Stimulated activated CD8-positive, alpha-beta memory T cell treated with anti-CD3 and anti-CD28 coated beads, Interleukin-12 subunit alpha, Interleukin-12 subunit beta, amount 100 ng/mL, for 1 hour (primary cell): Measurements from ENCODE around the gene COL23A1.

Experiments
- DNase-seq: peaks from one replicate; pipeline ENCODE4 v3.0.0-alpha.2; 2020; ENCODE audit warnings: low read depth

COL23A1 gene

DNA sequence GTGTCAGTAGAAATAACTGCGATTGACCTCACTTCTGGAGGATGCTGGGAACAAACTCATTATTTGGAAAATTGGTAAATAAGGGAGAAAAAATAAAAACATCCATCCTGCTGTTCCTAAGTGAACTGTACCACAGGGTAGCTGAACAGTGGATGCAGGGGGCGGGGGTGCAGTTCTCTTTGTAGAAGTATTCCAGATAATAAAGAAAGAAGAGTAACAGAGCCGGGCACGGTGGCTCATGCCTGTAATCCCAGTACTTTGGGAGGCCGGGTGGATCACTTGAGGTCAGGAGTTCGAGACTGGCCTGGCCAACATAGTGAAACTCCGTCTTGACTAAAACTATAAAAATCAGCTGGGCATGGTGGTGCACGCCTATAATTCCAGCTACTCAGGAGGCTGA is 132.1 kb downstream of the COL23A1 start:
- no peak for DNase-seq

DNA sequence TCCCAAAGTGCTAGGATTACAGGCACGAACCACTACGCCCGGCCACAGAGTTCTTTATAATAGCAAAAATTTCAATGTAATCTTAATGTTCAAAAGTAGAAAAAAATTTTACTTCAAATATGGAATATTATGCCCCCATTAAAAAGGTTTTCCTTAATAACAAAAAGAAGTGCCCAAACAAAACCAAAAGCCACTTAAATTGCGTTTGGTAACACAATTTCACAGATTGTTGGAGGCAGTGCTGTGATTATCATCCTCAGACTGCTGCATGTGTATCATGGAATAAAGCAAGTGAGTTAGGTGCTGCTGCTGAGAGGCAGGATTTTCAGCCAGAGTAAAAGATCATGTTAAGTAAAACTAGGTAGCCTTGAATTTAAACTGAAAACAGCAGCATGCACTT is 132.7 kb downstream of the COL23A1 start:
- no peak for DNase-seq

DNA sequence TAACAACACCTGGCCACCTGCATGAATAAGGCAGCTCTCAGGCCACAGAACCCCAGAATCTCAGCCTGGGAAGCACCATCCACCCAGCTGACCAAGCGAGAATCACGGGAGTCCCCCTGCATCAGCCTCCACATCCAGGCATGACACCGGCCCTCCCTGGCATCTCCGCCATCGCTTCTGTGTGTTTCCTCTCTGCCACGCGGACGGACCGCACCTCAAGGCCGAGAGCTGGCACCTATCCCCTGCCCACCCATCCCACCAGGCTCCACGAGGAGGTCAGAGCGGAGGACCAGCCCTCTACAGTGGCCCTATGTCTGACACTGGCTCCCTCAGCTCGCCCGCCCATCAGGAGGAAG is 134.7 kb downstream of the COL23A1 start:
- no peak for DNase-seq

DNA sequence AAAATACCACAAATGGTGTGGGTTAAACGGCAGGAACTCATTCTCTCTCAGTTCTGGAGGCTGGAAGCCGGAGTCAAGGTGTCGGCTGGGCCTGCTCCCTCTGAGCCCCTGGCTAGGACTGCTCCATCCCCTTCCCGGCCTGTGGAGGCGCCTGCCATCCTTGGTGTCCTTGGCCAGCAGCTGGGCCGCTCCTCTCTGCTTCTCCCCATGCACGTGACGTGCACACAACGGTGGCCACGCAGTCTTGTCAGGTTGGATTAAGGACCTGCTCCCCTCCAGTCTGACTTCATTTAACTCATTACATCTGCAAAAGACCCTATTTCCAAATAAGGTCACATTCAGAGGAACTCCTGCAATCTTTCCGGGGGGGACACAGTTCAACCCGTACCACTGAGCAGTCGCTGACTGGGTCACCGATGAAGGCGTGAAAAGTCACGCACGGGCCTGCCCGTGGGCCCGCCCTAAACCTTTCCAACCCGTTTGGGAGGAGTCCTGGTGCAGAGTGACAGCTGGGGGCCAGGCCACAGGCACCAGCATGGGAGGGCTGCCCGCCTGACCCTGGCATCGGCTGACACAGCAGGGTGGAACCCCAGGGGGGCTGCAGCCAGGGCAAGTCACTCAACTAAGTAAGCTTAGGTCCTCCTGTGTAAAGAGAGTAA is 135.2 kb downstream of the COL23A1 start:
- no peak for DNase-seq

DNA sequence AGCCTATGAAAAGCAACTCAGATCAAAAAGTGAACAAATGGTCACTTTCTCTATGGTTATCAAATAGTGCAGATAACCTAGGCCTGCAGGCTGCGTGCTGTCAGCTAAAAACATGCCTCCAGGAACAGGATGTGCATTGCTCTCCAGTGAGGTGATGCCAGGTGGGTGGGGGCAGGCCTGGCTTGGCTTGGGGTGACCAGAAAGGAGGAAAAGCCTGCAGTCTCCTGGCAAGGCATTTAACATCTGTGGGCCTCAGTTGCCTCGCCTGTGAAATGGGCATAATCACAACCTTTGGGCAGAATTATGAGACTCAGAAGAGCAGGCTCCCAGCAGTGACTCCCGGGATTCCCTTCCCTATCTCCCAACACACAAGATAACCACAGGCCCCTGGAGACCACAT is 135.9 kb downstream of the COL23A1 start:
- DNase-seq: no peak

DNA sequence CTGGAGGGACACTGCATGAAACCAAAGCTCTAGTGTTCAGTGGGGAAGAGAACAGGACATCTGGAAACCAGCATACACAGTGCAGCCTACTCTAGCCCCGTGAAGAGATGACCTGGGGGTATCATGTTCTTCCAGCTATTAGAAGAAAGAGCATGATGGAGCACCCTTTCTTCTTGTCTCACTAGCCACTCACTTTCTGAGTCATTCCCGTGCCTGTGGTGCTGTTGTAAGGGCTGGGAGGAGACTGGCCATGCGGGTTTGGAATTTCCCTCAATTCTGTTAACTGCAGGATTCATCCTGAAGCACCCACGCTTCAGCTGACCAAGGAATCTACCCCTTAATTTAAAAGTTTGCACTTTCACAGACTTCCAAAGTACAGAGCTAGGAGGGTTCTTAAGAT is 137.0 kb downstream of the COL23A1 start:
- no peak for DNase-seq

DNA sequence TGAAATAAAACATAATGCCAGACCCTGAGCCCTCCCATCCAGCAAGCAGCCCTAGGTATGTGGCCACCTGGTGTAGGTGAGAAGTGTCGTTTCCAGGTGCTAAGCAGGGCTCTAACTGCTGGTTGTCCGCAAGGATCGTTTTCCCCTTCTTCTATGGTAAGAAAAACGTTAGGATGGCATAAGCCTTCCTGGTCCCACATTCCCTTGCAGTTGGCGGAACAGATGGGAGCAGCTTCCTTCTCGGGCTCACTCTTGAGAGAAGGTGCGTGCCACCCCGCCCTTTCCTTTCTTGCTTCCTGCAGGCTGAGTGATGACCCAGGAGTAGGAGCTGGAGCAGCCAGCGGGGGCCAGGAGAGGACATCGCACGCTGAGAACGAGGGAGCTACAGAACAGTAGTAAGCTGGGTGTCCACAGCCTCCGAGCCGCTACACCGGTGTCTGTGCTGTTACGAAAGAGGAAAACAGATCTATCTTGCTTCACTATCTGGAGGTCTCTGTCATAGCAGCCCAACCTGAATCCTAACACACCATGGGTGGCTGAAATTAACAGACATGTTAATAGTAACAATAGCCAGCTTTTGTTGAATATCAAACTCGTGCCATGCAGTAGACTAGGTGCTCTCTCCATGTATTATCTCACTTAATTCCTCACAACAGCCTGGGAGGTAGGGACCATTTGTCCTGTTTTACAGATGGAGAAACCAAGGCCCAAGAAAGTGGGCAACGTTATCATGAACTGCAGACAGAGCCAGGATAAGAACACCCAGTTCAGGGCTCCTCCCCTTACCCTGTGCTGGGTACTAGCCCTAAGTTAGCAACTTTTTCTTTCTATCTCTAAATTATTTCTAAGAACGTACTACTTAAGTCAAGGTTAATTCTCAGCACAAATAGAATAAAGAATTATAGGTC is 139.8 kb downstream of the COL23A1 start:
- DNase-seq: no peak

DNA sequence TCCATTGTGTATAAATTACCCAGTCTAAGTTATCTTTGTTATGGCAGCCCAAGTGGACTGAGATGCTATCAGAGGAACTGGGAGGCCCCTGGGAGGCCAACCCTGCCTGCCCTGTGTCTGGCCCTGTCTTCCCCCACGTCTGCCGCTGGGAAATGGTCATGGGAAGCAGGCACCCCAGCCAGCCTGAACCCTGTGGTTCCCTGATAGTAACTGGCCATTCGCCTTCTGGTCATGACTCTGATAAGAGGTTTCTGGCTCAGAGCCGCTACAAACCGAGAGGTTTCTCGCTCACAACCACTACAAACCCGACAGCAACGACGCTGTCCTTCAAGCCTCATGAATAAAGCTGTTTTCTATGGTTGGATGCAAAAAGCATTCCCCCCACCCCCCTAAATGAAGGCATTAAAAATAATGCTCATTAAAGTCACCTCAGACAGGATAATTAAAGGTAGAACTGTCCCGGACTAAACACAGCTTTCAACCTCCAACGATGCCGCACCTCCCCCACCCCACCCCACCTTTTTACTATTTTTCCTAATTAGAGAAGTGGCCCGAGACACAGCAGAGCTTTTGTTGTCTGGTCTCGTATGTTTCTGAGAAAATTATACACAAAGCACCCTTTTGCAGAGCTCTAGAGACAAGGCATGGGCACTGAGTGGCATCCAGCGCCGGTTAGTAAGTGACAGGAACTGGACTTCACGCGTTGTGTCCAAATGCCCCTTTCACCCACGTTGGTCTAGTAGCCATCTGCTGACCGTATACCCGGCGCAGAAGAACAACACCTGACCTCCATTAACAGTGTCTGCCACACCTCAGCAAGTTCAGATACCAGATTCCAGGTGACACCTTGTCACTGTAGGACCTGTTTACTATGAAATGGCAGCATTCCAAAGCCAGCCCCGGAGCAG is 140.8 kb downstream of the COL23A1 start:
- no peak for DNase-seq

DNA sequence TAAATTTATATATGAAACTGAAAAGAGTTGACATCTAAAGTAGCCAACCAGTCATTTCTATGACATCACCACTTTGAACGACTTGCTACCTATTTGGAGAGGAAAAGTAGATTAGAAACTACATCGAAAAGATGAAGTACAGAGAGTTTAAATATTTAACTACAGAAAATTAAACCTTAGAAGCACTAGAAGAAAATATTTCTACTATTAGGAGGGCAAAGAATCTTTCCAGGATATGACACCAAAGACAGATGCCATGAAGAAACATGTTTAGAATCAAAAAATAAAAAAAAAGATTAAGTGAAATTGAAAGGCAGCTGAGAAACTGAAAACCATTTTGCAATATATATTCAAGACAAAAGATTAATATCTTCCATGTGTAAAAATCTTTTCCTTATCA is 144.7 kb downstream of the COL23A1 start:
- DNase-seq: no peak

DNA sequence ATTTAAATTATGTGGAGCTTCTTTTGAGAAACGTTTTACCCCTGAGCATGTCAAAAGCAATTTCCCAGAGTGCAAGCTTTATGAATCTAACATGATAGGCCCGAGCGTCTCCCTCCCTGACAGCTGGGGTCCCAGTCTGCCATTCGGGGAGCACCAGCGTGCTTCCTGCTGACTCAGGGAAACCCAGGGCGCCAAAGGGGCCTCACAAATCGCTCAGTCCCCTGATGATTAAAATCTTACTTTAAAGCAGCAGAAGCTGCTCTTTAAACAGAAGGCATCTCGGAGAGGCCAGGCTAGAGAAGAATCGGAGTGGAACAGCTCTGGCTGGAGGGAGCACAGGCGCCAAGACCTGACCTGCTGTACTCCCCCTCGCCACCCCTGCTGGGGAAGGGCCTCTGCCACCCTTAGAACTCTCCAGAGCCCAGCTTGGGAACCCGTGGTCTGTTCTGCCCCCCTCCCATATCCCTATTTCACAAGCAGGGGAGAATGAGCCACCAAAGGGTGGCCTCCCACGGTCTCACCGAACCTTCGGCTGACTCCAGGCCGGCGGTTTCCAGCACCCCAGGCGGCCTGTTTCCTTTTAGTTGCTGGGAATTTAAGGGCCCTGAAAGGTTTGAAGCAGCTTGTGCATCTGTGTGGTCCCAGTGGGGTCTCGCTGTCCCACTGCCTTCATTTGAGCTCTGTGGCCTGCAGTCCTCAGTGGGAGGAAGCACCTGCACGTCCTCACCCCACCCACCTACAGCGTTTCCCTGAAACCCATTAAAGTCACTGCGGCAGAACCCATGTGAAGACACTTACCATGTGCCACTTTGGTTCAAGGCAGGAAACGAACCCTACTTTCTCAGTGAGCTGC is 147.6 kb downstream of the COL23A1 start:
- no peak for DNase-seq

DNA sequence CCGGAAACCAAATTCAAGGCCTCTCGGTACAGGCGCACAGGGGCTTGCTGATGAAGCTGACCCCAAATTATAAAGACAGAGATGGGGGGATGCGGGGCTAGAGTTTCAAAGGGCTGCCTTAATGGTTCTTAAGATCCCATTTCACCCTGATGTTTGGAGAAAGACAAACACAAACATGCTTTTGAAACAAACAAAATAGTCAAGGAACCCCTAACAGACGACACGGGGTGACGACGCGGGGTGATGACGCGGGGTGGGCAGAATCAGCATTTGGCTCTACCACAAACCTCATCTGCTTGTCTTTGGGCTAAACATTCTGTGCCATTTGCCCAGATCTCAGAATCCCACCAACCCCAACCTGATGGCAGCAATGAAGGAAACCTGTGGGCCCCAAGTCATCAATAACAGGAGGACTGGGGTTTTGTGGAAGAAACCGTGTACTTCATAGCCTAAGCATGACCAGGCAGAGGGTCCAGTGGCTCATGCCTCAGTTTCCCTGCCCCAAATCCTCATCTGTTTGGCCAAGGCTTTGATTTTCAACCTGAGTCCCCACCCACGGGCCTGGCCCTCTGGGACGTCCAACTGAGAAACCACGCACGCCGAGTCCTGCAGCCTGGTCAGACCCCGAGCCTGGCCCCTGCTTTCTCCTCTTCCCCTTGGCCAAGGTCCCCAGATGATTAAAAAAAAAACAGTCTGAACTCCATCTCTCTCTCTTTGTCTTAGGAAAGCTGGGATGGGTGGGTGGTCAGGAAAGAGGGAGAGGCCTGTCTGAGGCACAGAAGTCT is 148.5 kb downstream of the COL23A1 start:
- DNase-seq: no peak

DNA sequence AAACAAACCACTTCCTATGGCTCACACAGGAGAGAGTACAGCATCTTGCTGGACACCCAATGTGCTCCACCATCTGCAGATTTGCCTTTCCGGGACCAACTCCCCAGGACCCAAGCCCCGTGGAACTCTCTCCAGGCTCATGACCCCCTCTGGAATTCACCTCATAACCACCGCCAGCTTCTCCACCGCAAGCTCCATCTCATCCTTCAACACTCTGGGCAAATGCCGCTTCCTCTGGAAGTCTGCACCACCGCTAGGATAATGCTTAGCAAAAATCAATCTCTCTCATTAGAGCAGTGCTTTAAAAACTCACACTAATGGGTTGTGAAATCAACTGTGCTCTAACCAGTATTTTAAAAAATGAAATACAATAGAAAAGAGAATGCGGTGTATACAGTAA is 150.0 kb downstream of the COL23A1 start:
- no peak for DNase-seq

DNA sequence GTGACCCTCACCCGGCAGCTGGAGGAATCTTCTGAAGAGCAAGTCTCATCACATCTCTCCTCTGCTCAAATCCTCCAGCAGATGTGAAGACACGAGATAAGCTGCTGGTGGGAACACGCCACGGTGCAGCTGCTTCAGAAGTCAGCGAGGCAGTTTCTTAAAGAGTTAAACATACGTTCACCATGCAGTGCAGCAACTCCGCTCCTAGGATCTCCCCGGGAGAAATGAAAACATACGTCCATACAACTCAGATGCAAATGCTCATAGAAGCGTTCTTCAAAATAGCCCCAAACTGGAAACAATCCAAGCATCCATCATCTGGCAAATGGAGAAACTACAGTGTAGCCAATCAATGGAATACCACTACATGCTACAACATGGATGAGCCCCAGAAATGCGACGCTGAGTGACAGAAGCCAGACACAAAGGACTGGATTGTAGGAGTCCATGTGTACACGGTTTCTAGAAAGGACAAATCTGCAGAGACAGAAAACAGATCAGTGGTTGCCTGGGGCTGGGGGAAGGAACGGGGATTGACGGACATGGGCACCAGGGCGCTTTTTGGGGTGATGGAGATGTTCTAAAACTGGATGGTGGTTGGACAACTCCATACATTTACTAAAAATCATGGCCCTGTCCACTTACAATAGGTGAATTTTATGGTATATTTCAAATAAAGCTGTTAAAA is 150.6 kb downstream of the COL23A1 start:
- no peak for DNase-seq

DNA sequence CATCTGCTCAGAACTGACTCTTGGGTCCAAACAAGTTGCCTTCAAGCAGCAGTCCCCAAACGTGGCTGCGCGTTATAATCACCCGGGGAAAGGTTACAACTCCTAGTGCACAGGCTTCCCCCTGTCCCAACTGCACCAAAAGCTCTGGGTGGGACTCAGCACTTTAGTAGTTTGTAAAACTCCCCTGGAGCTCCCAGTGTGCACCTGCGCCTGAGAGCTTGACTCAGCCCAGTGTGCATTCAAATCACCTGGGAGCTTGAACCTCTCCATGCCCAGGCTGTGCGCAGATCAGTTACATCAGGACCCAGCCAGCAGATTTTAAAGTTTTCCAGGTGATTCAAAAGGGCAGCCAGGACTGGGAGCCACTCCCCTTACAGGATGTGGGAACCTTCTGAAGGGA is 151.4 kb downstream of the COL23A1 start:
- DNase-seq: no peak

DNA sequence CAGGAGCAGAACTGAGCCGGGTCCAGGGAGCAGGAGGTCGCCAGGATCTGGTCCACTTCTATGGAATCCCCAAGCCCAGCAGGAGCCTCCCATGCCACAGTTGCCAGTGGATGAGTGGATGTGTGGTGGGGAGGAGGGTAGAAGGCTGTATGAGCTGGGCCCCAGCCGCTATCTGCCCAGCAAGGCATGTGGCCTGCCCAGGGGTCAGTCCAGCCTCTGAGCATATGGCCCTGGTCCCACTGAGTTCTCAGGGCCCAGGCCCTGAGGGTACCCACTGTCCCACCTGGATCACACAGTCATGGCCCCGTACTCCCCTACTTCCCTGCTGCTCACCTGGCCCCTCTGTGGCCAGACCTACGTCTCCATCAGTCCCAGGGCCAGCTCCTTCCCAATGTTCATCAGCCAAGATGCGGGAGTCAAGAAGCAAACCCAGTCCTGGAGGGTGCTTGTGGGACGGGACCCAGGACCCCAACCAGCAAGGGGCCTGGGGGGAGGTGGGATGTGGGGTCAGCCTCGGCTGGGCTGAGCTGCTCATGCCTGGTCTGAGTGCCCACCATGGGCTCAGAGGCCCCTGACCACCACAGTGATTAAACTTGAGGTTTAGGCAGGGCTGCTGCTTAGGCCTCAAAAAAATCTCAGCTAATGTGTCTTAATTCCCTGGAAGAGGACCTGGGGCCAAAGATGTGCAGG is 152.7 kb downstream of the COL23A1 start:
- no peak for DNase-seq

DNA sequence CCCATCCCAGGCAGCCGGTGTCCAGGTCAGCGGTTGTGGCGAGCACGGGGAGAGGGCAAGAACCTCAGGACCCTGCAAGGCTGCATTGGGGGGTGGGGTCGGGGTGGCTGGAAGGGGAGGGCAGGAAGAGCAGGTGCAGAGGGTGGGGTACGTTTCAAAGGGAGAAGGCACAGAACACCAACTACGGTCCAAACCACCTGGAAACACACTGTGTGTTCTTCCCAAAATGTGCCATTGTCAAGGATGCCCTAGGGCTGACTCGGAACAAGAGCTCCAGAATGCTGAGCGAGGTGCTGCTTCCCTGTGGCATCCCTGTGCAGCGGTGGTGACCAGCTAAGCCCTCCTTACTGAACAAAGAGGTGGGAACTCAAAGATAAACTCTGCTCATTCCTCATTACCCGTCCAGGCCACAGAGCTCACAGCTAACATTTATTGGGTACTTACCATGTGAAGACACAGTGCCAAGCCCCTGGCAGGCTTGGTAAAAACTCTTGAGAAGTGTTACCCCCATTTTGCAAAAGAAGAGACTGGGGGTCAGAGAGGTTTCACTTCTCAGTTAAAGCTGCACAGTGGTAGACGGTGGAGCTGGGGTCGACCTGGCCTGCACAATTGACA is 153.8 kb downstream of the COL23A1 start:
- DNase-seq: no peak

DNA sequence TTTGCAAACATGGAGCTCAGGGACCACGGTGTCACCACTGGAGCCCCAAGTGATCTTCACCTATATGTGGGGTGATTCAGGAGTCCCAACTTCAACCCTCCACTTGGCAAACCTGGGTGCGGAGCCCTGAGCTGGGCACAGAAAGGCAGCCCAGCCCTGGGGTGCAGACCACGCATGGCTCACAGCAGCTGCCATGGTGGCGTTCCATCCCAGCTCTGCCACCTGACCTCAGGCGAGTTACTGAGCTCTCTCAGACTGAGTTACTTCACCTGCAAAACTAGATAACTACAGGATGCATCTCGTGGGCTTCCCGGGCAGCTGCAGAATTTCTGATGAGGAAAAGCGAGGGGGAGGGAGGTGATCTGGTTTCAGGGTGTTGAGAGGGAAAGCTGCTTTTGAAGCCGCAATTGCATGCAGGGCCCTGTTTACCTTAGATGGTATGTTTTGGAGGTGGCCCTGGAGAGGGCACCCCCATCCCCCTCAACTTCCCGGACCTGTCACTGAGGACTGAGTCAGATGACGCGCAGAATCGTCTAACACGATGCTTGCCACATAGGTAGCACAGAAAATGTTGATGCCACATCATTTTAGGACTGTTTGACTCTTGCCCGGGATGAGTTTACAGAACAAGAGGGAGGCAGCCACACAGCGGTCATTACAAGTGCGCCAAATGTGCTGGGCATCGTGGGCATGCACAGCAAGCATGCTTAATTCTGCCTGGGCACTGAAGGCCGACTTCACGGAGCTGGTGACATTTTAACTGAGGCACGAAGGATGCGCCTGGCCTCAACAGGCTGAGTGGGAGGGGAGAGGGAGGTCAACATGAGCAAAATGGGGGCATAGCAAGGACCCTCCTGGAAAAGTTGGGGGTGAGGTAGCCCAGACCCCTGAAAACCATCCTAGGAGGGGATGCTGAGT is 154.6 kb downstream of the COL23A1 start:
- no peak for DNase-seq

DNA sequence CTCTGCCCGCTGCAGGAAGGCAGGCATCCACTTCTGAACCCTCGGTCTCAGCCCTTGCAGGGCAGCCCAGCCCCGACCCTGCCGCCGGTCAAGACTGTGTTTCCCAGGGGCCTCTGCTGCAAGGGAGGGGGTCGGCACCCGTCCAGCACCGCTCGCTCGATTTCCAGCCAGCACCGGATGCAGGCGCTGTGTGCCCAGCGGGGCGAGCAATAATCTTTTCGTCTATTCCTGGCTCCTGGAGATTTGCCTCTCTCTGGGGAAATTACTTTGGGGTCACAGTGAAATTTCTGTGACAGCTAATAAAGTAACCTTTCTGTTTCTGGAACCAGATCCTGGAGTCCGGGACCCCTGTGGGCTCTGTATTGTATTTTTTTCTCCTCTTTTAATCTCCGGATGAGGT is 155.3 kb downstream of the COL23A1 start:
- DNase-seq: no peak
